B cell (primary cell): ENCODE data around the gene KDM6B.
"Not testable (repeated sequence)": the region's sequence is repeated elsewhere in the genome, so short reads cannot be mapped to it uniquely, and the experiment has no call there.

Experiments
- EZH2 ChIP-seq: IDR thresholded peaks from 2 replicates; pipeline ENCODE4 v1.6.1; 2012; ENCODE audit warnings: borderline replicate concordance, low read depth, mild to moderate bottlenecking, moderate library complexity, low read length; ENCODE audit not compliant: insufficient read depth, poor library complexity, severe bottlenecking
- TF ChIP-seq, protein P1 (sequence below): fragments of 200-600 bp; IDR thresholded peaks from one replicate; pipeline ENCODE4 v1.8.0; 2022; ENCODE audit warnings: antibody characterized with exemption, mild to moderate bottlenecking

DNA sequence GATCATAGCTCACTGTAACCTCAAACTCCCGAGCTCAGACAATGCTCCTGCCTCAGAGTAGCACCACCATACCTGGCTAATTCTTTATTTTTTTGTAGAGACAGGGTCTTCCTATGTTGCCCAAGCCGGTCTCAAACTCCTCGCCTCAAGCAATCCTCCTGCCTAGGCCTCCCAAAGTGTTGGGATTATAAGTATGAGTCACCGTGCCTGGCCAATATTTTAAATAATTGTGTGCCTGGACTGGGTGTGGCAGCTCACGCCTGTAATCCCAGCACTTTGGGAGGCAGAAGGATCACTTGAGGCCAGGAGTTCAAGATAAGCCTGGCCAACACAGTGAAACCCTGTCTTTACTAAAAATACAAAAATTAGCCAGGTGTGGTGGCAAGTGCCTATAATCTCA lies 30.4 kb downstream of the KDM6B start:
- TF ChIP-seq, protein P1, sequence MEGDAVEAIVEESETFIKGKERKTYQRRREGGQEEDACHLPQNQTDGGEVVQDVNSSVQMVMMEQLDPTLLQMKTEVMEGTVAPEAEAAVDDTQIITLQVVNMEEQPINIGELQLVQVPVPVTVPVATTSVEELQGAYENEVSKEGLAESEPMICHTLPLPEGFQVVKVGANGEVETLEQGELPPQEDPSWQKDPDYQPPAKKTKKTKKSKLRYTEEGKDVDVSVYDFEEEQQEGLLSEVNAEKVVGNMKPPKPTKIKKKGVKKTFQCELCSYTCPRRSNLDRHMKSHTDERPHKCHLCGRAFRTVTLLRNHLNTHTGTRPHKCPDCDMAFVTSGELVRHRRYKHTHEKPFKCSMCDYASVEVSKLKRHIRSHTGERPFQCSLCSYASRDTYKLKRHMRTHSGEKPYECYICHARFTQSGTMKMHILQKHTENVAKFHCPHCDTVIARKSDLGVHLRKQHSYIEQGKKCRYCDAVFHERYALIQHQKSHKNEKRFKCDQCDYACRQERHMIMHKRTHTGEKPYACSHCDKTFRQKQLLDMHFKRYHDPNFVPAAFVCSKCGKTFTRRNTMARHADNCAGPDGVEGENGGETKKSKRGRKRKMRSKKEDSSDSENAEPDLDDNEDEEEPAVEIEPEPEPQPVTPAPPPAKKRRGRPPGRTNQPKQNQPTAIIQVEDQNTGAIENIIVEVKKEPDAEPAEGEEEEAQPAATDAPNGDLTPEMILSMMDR = not testable (repeated sequence)
- TF ChIP-seq EZH2 = not testable (repeated sequence)
